GM12872 (cell line): ENCODE results near the gene MAGI2.

Source experiments
- CTCF ChIP-seq: IDR thresholded peaks from 3 replicates; pipeline ENCODE4 v1.5.1; 2011; ENCODE audit warnings: low read depth, mild to moderate bottlenecking, low read length, moderate library complexity; ENCODE audit not compliant: insufficient read depth

Gene MAGI2

DNA sequence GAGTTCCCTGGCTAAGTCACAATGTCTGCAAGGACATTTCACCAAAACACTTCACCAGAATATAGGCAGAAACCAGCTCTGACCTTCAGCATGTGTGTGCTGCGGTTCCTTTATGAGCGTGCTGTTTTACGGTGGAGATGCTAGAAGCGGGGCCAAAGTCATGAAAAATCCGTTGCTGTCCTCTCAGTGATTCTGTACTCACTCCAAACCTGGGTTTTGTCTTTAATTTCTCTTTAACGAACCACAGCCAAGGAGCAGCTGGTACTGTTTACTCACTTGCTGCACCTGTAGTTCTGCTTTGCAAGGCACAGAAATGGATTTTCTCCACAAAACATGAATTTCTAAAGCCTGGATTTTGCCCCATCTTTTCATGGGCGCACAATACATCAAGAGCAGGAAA, 1015.0 kb downstream of the MAGI2 start:
- no peak for TF ChIP-seq CTCF

- no peak for TF ChIP-seq CTCF
Observed at GRCh38 chr7:78437118-78437517, 1016.3 kb downstream of the MAGI2 start.

GRCh38 chr7:78435355-78435754, 1018.1 kb downstream of the MAGI2 start:
- TF ChIP-seq CTCF: no peak

DNA sequence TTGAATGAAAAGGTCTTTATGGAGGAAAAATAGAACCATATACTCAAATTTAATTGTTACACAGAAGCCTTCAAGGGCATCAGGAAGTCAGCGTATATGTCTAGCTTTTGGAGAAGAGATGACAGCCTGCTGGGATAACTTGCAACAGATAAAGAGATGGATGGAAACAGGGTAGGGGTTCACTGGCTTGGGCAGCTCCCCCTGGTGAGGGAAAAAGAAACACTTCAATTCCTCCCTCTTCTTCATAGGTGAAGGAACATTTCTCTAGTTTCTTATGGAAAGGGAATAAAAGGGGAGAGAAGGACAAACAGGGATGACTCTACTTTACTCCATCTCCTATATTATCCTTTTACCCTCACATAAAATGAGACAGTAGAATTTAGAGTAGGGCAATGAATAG, 1019.2 kb downstream of the MAGI2 start:
- TF ChIP-seq CTCF: no peak

- TF ChIP-seq CTCF: no peak
Observed at GRCh38 chr7:78433421-78433820, 1020.0 kb downstream of the MAGI2 start.

GRCh38 chr7:78429878-78430277, 1023.6 kb downstream of the MAGI2 start:
- TF ChIP-seq CTCF: no peak

- no peak for TF ChIP-seq CTCF
Observed at GRCh38 chr7:78427209-78427608, 1026.3 kb downstream of the MAGI2 start.

GRCh38 chr7:78420001-78420400, 1033.5 kb downstream of the MAGI2 start:
- no peak for TF ChIP-seq CTCF
